Measurements from ENCODE around the gene FUT1. TPM values are rescaled to one million over a fixed set of nuclear protein-coding genes. Genes with fewer than 3 reads are reported as not detected.

The FUT1 gene
- total and polyA plus RNA-seq, 10 of the 15 experiments (the other 5 are each of a cell fraction or from before 2014, with no cell fraction given) = 0.01 TPM; not detected in 9

DNA sequence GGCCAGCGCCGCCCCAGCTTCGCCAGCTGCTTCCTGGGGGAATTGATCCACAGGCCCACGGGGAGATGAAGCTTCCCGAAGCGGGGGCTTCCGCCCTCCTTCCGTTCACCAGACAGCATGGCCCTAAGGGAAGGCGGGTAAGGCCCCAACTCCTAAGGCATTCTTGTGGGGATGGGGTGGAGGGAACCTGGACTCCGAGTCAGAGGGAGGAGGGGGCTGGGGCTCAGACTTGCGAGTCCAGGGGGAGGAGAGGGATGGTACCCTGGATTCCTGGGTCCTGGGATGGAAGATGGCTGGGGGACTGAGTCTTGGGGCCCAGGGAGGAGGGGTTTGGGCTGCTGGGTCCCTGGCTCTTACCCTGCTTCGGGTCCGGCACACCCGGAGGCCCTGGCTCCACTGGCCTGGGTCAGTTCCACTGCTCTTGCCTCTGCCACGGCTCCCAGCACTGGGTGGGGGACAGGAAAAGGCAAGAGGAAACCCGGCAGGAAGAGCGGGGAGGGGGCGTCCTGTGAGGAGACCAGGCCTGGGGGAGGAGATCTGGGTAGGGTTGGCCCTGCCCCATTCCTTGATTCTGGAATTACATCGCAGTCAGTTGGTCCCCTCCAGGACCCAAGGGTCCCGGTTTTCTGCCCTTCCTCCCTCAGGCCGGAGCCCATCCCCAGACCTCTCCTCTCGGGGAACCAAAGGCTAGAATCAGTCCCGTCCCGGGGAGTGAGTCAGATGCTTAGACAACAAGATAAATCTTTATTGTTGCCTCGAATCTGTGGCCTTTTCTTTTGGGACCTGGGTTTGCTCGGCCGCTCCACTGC is 12.1 kb downstream of the FUT1 start, which contains the start of gene RASIP1:
Gene RASIP1, minus strand, starts transcription at position 447 of the 809 bp plus-strand sequence. Its CDS starts 328 bp downstream, at position 119.
- Histone ChIP-seq H3K36me3 (ENCODE audit: control insufficient read depth in 2 of 2, insufficient read depth in 2 of 2, low read length in 1 of 2) (no peaks in the 10 kb centered on the region), H3K27ac (ENCODE audit: control insufficient read depth, insufficient read depth) (no peak within 1 kb of the TSS), H3K9me3 (replicated peaks; ENCODE audit: control insufficient read depth, insufficient read depth, low read length) (no peaks in the 10 kb centered on the region; the same call in 2 of the 3 replicates), H4K20me1 (ENCODE audit: control insufficient read depth, insufficient read depth) (no peaks in the 10 kb centered on the region), H3K27me3 (replicated peaks in 1 of 2; ENCODE audit: control insufficient read depth in 2 of 2, insufficient read depth in 2 of 2, low read length in 1 of 2) (peaks cover 6 to 9% of the 10 kb centered on the region in 2 experiments; a peak in 3 of 4 replicates), H3K9ac (ENCODE audit: control insufficient read depth, insufficient read depth, low read length) (no peak within 1 kb of the TSS), H3K4me1 (ENCODE audit: control insufficient read depth, insufficient read depth, low read length) (peaks cover 5% of the 10 kb centered on the region), H3K79me2 (ENCODE audit: control insufficient read depth, insufficient read depth, low read length) (no peaks in the 10 kb centered on the region), H2AFZ (ENCODE audit: control insufficient read depth, low read depth, low read length) (no peak within 1 kb of the TSS; the same call in 1 of the 2 replicates), H3K4me3 (peak within 1 kb of the TSS; percentile 44; the same call in 1 of the 2 replicates), H3K4me2 (ENCODE audit: control insufficient read depth, insufficient read depth) (peak within 1 kb of the TSS; percentile 75)
- WGBS (ENCODE audit: insufficient coverage, insufficient replicate concordance, low lambda C conversion rate, missing lambda C conversion rate) = 44% methylated on average over 26 of the region's 27 CpGs
- no TSS peak for BruUV-seq (replicated peaks)
- ATAC-seq (no peak), FAIRE-seq (no peak), DNase-seq (ENCODE audit: low read depth, low spot score) (no peak)
- RAD21 ChIA-PET (ENCODE audit: unreplicated experiment) = no interaction called here
- intact Hi-C loops (cut with micrococcal nuclease; ENCODE audit: unreplicated experiment) = no loop called here
- POLR2A ChIA-PET = no interaction called here
- TF ChIP-seq EGR1 (IDR thresholded peaks at IDR 0.05; ENCODE audit: borderline replicate concordance in 1 of 2, low read depth in 2 of 2, low read length in 2 of 2) (no peak), RB1 (IDR thresholded peaks at IDR 0.05; ENCODE audit: borderline replicate concordance) (no peak), ZBTB11 (CRISPR knock-in tag; IDR thresholded peaks at IDR 0.05) (no peak), EP300 (IDR thresholded peaks at IDR 0.05; ENCODE audit: borderline replicate concordance in 1 of 2, control insufficient read depth in 1 of 2, low read depth in 2 of 2, low read length in 2 of 2) (no peak), BACH1 (IDR thresholded peaks at IDR 0.05; ENCODE audit: borderline replicate concordance) (no peak), MEF2A (IDR thresholded peaks at IDR 0.05; ENCODE audit: insufficient read depth, low read depth, low read length) (no peak), YY1 (IDR thresholded peaks at IDR 0.05; ENCODE audit: low read depth, low read length) (no peak), TCF12 (IDR thresholded peaks at IDR 0.05; ENCODE audit: low read depth, low read length) (no peak)
- in situ Hi-C loops (cut with MboI) = no loop called here
- SMC1A ChIA-PET (ENCODE audit: uncharacterized antibody, unreplicated experiment) = no interaction called here
- CTCF ChIA-PET = interaction anchor here (1.2 kb wide), 2 partner anchors 42 to 66 kb away, joined by 3 read pairs; no protein-coding TSS in a partner anchor

All from GM12878 (cell line).